B cell (primary cell): Measurements from ENCODE around the gene KIAA1191.

Source experiments
- EZH2 ChIP-seq: IDR thresholded peaks from 2 replicates; pipeline ENCODE4 v1.6.1; 2012; ENCODE audit warnings: borderline replicate concordance, low read depth, mild to moderate bottlenecking, moderate library complexity, low read length; ENCODE audit not compliant: insufficient read depth, poor library complexity, severe bottlenecking
- TF ChIP-seq, protein P1 (sequence below): fragments of 200-600 bp; IDR thresholded peaks from one replicate; pipeline ENCODE4 v1.8.0; 2022; ENCODE audit warnings: antibody characterized with exemption, mild to moderate bottlenecking

GRCh38 chr5:176339304-176339703, 22.3 kb downstream of the KIAA1191 start:
- TF ChIP-seq EZH2 = no peak
- TF ChIP-seq, protein P1, sequence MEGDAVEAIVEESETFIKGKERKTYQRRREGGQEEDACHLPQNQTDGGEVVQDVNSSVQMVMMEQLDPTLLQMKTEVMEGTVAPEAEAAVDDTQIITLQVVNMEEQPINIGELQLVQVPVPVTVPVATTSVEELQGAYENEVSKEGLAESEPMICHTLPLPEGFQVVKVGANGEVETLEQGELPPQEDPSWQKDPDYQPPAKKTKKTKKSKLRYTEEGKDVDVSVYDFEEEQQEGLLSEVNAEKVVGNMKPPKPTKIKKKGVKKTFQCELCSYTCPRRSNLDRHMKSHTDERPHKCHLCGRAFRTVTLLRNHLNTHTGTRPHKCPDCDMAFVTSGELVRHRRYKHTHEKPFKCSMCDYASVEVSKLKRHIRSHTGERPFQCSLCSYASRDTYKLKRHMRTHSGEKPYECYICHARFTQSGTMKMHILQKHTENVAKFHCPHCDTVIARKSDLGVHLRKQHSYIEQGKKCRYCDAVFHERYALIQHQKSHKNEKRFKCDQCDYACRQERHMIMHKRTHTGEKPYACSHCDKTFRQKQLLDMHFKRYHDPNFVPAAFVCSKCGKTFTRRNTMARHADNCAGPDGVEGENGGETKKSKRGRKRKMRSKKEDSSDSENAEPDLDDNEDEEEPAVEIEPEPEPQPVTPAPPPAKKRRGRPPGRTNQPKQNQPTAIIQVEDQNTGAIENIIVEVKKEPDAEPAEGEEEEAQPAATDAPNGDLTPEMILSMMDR = no peak
